GM12892 (cell line): ENCODE data around the gene PRAC2.

Source experiments
- POLR2A ChIP-seq: IDR thresholded peaks from 2 replicates; pipeline ENCODE4 v1.6.1; 2011; ENCODE audit warnings: low read depth, low read length, control low read depth
- POLR2AphosphoS5 ChIP-seq: IDR thresholded peaks from 2 replicates; pipeline ENCODE4 v1.6.1; 2011; ENCODE audit warnings: low read depth, low read length, control low read depth

- TF ChIP-seq POLR2A (no peak), POLR2AphosphoS5 (no peak)
Observed at GRCh38 chr17:48721009-48721402, 2.0 kb upstream of the PRAC2 start.
